ENCODE results near the gene OCSTAMP. TPM values are rescaled to one million over a fixed set of nuclear protein-coding genes. Genes with fewer than 3 reads are reported as not detected.

The OCSTAMP gene
- total and polyA plus RNA-seq, 12 donors, result not detected

DNA sequence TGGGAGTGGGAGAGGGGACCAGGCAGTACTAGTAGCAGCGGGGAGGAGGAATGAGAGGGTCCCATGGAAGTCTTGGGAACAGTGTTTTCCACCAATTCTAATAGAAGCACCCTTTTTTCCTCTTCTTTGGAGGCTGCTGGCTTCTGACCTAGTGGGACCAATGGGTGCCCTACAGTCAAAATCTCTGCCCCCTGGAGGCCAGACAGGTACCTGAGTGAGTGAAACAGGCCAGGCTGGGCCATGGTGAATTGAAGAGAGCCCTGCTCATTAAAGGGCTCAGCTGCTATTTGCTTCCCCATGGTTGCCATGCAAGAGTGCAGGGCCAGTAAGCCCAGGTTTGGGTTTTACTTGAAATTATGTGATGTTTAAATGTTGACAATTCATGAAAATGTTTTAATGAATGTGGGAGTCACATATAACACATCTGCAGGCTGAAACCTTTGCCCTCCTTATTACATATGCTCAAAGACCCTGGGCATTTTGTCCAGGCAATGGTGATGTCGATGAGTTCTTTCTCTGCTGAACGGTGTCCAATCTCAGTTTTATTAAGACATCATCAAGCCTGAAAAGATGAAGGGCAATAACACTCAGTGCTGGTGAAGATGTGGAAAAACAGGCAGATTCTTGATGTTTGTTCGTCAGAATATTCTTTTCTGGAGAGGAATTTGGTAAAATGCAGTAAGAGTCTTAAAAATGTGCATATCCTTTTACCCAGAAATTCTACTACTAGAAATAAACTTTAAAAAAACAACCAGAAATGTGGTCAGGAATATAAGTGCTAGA lies 42.3 kb upstream of the OCSTAMP start:
- peaks cover 0 to 6% (median 0%) of the 10 kb centered on the region in 9 donors for H3K4me1 ChIP-seq
- H3K27ac ChIP-seq, result no peak overlapping the region
- H3K4me3 ChIP-seq, result no peak overlapping the region
- TF ChIP-seq, protein P1, sequence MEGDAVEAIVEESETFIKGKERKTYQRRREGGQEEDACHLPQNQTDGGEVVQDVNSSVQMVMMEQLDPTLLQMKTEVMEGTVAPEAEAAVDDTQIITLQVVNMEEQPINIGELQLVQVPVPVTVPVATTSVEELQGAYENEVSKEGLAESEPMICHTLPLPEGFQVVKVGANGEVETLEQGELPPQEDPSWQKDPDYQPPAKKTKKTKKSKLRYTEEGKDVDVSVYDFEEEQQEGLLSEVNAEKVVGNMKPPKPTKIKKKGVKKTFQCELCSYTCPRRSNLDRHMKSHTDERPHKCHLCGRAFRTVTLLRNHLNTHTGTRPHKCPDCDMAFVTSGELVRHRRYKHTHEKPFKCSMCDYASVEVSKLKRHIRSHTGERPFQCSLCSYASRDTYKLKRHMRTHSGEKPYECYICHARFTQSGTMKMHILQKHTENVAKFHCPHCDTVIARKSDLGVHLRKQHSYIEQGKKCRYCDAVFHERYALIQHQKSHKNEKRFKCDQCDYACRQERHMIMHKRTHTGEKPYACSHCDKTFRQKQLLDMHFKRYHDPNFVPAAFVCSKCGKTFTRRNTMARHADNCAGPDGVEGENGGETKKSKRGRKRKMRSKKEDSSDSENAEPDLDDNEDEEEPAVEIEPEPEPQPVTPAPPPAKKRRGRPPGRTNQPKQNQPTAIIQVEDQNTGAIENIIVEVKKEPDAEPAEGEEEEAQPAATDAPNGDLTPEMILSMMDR (IDR thresholded peaks at IDR 0.05), result no peak
- WGBS, 2 donors, result 95 to 97% methylated on average over 4 of the region's 4 CpGs
- no peaks in the 10 kb centered on the region for H3K36me3 ChIP-seq
- DNase-seq (no peak), ATAC-seq (no peak)
- intact Hi-C loops (cut with DNase I), result no loop called here
- peaks cover 0 to 10% (median 0%) of the 10 kb centered on the region in 11 donors for H3K9me3 ChIP-seq
- peaks cover 0 to 2% (median 0%) of the 10 kb centered on the region in 7 donors for H3K27me3 ChIP-seq

DNA sequence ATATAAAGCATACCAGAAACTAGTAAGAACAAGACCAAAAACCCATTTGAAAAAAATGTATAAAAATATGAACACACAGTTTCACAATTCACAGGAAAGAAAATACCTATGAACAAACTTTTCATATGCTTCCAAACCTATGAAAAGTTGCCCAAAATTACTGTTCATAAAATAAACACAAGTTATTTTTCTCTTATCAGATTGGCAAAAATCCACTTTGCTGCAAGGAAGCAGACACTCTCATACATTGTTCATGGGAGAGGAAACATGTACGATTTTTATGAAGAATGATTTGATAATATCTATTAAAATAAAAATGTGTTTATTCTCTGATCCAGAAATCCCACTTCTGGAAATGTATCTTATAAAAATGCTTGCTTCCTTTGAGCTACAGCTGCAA lies 40.0 kb upstream of the OCSTAMP start:
- no peaks in the 10 kb centered on the region for H3K27me3 ChIP-seq
- intact Hi-C loops (cut with DNase I), result no loop called here
- 42 to 56% methylated on average over 1 of the region's 1 CpG for WGBS, 2 donors
- TF ChIP-seq, protein P1 (IDR thresholded peaks at IDR 0.05), result no peak
- H3K4me3 ChIP-seq, result no peak overlapping the region
- no peaks in the 10 kb centered on the region for H3K36me3 ChIP-seq
- no peak overlapping the region for H3K27ac ChIP-seq
- no peak for ATAC-seq
- peaks cover 0 to 10% (median 0%) of the 10 kb centered on the region in 11 donors for H3K9me3 ChIP-seq
- DNase-seq, result no peak
- peaks cover 0 to 6% (median 0%) of the 10 kb centered on the region in 9 donors for H3K4me1 ChIP-seq

DNA sequence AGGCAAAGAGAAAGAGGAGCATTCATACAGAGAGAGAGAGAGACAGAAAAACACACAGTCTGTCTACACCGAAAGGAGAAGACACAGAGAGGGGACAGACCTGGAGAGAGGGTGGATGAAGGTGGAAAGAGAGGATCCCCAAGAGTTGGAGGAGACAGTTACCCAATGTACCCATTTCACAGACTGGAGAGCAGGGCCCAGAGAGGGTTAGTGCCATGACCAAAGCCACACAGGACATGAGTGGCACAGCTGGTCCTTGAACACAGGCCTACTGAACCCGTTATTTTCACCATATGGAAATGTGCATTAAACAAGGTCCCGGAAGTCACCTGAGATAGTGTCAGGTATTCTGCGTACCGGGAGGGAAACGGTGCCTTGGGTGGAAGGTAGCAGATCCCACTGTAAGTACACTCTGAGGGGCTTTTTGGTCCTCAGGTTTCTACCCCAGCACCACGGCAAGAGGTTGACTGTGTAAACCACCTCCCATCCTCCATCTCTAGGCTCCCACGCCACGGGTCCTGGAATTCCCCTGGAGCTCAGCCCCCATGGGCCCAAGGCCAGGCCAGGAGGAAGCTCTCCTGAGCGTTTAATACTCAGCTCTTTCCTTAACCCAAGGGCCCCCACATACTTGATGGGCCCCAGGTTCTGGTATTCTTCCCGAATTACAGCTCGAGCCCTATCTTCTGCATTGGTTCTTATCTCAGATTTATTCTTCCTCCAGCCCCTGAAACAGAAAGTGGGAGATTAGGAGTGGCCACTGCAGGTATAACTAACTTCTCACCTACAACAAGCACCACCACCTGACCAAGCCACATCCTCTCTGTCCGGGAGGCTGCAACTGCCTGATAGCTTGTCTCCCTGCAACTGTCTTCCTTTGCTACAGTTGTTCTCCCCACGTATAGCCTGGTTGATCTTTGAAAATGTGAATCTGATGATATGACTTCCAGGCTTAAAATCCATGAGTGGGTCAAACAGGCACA lies 38.4 kb upstream of the OCSTAMP start:
- Histone ChIP-seq H3K27me3 (no peaks in the 10 kb centered on the region), H3K9me3 (peaks cover 0 to 10% (median 0%) of the 10 kb centered on the region in 11 donors), H3K27ac (no peak overlapping the region), H3K36me3 (no peaks in the 10 kb centered on the region), H3K4me1 (peaks cover 0 to 6% (median 0%) of the 10 kb centered on the region in 9 donors), H3K4me3 (no peak overlapping the region)
- intact Hi-C loops (cut with DNase I), result no loop called here
- DNase-seq (no peak), ATAC-seq (no peak)
- WGBS, 2 donors, result 72 to 76% methylated on average over 14 of the region's 14 CpGs
- TF ChIP-seq, protein P1 (IDR thresholded peaks at IDR 0.05), result no peak

DNA sequence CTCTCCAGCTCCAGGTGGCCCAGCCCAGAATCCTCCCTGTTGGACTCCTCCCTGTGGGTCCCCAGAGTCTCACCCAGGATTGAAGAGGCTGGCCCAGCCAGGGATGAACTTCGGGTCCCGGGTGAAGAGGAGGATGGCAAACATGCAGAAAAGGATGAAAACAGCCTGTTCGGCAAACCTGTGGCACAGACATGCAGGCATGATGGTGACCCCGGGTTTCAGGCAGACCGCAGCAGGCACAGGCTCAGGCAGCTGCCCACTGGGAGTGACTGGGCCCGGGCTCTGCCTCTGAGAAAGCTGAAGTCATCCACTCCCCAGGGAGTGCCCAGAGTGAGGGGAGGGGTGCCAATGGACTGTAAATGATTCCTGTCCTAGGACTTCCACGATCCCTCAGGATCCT lies 37.5 kb upstream of the OCSTAMP start:
- Histone ChIP-seq H3K9me3 (peaks cover 0 to 7% (median 0%) of the 10 kb centered on the region in 11 donors), H3K4me1 (peaks cover 0 to 6% (median 0%) of the 10 kb centered on the region in 9 donors), H3K27ac (no peak overlapping the region), H3K36me3 (no peaks in the 10 kb centered on the region), H3K27me3 (peaks cover 0 to 2% (median 0%) of the 10 kb centered on the region in 7 donors), H3K4me3 (no peak overlapping the region)
- WGBS, 2 donors, result 77 to 82% methylated on average over 7 of the region's 7 CpGs
- DNase-seq (no peak), ATAC-seq (no peak)
- intact Hi-C loops (cut with DNase I), result no loop called here
- TF ChIP-seq, protein P1 (IDR thresholded peaks at IDR 0.05), result no peak
